HepG2 (cell line): ENCODE measurements around the gene ADSS2. TPM values are rescaled to one million over a fixed set of nuclear protein-coding genes. Genes with fewer than 3 reads are reported as not detected.

Source experiments
- BATF2 ChIP-seq: sonication (generic); formaldehyde crosslinking; IDR thresholded peaks from 2 replicates; pipeline ENCODE4 v1.8.0; 2022; ENCODE audit warnings: mild to moderate bottlenecking, missing genetic modification reagents, moderate library complexity
- MBD4 ChIP-seq: IDR thresholded peaks from 2 replicates; pipeline ENCODE4 v1.6.1; 2012; ENCODE audit warnings: low read length, inconsistent platforms, borderline replicate concordance
- NFAT5 ChIP-seq: sonication (generic); formaldehyde crosslinking; IDR thresholded peaks from 2 replicates; pipeline ENCODE4 v1.4.0; 2020; ENCODE audit warnings: missing genetic modification reagents
- ZBTB10 ChIP-seq: sonication (generic); formaldehyde crosslinking; IDR thresholded peaks from 2 replicates; pipeline ENCODE4 v1.4.0; 2020; ENCODE audit warnings: missing genetic modification reagents, borderline replicate concordance
- polyA plus RNA-seq, 8 experiments: library from polyadenylated mRNA; depleted of rRNA in 3 of 8; stranded (reverse) in 7 of 8; unstranded in 1 of 8; fragments of >200 nt; fragmentation: Illumina TruSeq in 4 of 8; extraction: Trizol in 4 of 8; gene quantifications; 2 replicates each; pipeline versions ENCODE4 v1.2.1 to v1.2.3, GENCODE V29; 2011 to 2016; ENCODE audit warnings: low read depth in 4 of 8, missing spikeins in 1 of 8, mixed read lengths in 1 of 8; ENCODE audit not compliant: insufficient read depth in 1 of 8
- total RNA-seq, 5 experiments: library from RNA; depleted of rRNA; stranded (reverse); fragments of >200 nt; fragmentation: Illumina TruSeq; extraction: Trizol; gene quantifications; 2 replicates each; pipeline ENCODE4 v1.2.3, GENCODE V29; 2016; ENCODE audit warnings: low read depth in 1 of 5

ADSS2 gene
- total and polyA plus RNA-seq, 2 of the 13 experiments (the other 11 are each of a cell fraction or from before 2014, with no cell fraction given), result 15.1 to 43.4 TPM

DNA sequence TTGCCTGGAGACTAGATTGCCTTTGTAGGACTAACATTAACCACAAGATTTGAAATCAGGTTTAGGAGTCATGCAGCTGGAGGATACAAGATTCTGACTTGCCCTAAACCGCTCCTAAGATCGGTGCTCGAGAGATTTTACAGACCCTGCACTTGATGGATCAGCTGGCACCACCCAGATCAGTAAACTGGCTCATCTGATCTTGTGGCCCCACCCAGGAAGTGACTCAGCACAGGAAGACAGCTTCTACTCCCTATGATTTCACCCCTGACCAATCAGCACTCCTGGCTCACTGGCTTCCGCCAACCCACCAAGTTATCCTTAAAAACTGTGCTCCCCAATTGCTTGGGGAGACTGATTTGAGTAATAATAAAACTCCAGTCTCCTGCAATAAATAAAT lies 8.5 kb upstream of the ADSS2 start (continued):
- no peak for TF ChIP-seq NFAT5
- TF ChIP-seq MBD4, result no peak
- TF ChIP-seq ZBTB10 (CRISPR knock-in tag), result no peak
- TF ChIP-seq BATF2 (CRISPR knock-in tag), result no peak
